Kidney epithelial cell (primary cell): ENCODE data around the gene GTF3C1. TPM values are rescaled to one million over a fixed set of nuclear protein-coding genes. Genes with fewer than 3 reads are reported as not detected.

ENCODE experiments used
- DNase-seq: peaks from one replicate; pipeline ENCODE4 v3.0.0-alpha.2; 2010; ENCODE audit warnings: low read depth
- H3K27me3 ChIP-seq: 2 replicates; pipeline ENCODE4 v1.6.0; 2011; ENCODE audit warnings: low read length; ENCODE audit not compliant: control insufficient read depth, insufficient read depth
- H3K36me3 ChIP-seq: 2 replicates; pipeline ENCODE4 v1.5.1; 2011; ENCODE audit warnings: low read length; ENCODE audit not compliant: control insufficient read depth, insufficient read depth
- H3K4me3 ChIP-seq: 2 replicates; pipeline ENCODE4 v1.5.1; 2011; ENCODE audit warnings: low read depth, mild to moderate bottlenecking, control low read depth, low read length
- CTCF ChIP-seq: IDR thresholded peaks from 2 replicates; pipeline ENCODE4 v1.5.1; 2011; ENCODE audit warnings: mild to moderate bottlenecking, moderate library complexity, low read length, control low read depth, inconsistent platforms; ENCODE audit not compliant: insufficient read depth, poor library complexity, severe bottlenecking
- total RNA-seq: library from RNA; depleted of rRNA; stranded (reverse); fragments of >200 nt; gene quantifications from 2 replicates; pipeline ENCODE4 v1.2.3, GENCODE V29; 2015

The GTF3C1 gene
- total RNA-seq, 1 donor from 2014 or later: 89.7 TPM

DNA sequence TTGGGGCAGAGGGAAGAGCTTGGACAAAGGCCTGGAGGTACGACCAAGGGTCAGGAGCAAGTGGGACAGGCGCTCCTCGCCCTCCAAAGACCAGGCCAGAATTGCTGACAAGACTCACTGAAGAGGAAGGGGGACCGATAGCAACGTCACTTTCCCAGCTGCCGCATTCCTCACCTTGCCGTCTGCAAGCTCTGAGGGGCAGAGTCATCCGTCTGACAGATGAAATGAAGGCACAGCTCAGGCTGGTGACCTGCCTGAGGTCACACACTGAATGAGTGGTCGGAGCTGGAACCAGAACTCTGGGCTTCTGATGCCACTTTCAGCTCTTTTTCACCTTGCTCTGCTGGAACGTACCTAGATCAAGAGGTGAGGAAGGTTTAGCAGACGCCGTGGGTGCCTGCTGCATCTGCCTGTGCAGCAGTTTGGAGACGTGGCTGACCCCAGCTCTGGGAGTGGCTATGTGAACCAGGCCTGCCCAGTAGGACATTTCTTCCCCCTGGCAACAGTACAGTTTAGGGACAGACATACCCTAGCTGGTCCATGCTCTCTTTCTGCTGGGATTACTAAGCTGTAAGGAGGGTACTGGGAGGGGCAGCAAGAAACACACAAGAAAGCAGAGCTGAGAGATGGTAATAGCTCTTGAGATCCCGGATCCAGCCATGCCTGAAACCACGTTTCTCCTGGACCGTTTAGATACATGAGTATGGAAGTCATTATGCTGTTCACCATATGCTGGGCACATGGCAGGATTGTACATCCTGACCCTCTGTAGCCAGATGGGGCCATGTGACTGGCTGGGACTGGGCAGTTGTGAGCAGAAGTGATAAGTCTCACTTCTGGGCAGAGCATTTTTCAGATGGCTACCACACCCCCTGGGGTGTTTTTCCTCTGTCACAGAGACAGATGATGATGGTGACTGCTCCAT lies 96.9 kb downstream of the GTF3C1 start:
- no peak overlapping the region for H3K4me3 ChIP-seq
- no peak for DNase-seq
- H3K36me3 ChIP-seq: no peaks in the 10 kb centered on the region
- H3K27me3 ChIP-seq: no peaks in the 10 kb centered on the region
- no peak for TF ChIP-seq CTCF

DNA sequence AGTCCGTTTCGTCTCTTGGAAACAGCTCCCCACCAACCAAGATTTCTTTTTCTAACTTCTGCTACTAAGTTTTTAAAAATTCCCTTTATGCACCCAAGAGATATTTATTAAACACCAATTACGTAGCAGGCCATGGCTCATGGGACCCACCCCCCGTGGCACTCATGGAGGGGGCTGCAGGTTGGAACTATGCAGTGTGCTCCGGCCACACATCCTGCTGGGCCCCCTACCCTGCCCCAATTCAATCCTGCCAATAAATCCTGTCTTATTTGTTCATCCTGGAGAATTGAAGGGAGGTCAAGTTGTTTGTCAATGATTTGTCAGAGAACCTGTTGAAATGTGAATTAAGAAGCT lies 99.5 kb downstream of the GTF3C1 start:
- Histone ChIP-seq H3K4me3 (no peak overlapping the region), H3K36me3 (no peaks in the 10 kb centered on the region), H3K27me3 (no peaks in the 10 kb centered on the region)
- DNase-seq: no peak
- TF ChIP-seq CTCF: no peak

GRCh38 chr16:27449434-27450195 lies 100.1 kb downstream of the GTF3C1 start:
- Histone ChIP-seq H3K4me3 (no peak overlapping the region), H3K27me3 (no peaks in the 10 kb centered on the region), H3K36me3 (no peaks in the 10 kb centered on the region)
- TF ChIP-seq CTCF: no peak
- no peak for DNase-seq

DNA sequence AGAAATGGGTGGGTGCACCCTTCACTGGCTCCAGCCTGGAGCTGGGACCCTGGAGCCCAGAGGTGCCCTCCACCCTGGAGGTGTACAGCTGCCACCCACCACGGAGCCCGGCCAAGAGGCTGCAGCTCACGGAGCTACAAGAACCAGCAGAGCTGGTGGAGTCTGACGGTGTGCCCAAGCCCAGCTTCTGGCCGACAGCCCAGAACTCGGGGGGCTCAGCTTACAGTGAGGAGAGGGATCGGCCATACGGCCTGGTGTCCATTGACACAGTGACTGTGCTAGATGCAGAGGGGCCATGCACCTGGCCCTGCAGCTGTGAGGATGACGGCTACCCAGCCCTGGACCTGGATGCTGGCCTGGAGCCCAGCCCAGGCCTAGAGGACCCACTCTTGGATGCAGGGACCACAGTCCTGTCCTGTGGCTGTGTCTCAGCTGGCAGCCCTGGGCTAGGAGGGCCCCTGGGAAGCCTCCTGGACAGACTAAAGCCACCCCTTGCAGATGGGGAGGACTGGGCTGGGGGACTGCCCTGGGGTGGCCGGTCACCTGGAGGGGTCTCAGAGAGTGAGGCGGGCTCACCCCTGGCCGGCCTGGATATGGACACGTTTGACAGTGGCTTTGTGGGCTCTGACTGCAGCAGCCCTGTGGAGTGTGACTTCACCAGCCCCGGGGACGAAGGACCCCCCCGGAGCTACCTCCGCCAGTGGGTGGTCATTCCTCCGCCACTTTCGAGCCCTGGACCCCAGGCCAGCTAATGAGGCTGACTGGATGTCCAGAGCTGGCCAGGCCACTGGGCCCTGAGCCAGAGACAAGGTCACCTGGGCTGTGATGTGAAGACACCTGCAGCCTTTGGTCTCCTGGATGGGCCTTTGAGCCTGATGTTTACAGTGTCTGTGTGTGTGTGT lies 100.9 kb downstream of the GTF3C1 start:
- no peak overlapping the region for H3K4me3 ChIP-seq
- no peak for TF ChIP-seq CTCF
- DNase-seq: no peak
- H3K27me3 ChIP-seq: no peaks in the 10 kb centered on the region
- H3K36me3 ChIP-seq: no peaks in the 10 kb centered on the region

GRCh38 chr16:27447301-27447700 lies 102.4 kb downstream of the GTF3C1 start:
- no peak for TF ChIP-seq CTCF
- H3K27me3 ChIP-seq: no peaks in the 10 kb centered on the region

More at GRCh38 chr16:27447301-27447700, 102.4 kb downstream of the GTF3C1 start:
- H3K36me3 ChIP-seq: no peaks in the 10 kb centered on the region
- no peak overlapping the region for H3K4me3 ChIP-seq
- no peak for DNase-seq
